Left hindlimb (tissue), 1 donor: ENCODE measurements around the gene SRXN1.

Source experiments
- DNase-seq: peaks from one replicate; pipeline ENCODE4 v3.0.0-alpha.2; 2018

Gene SRXN1

DNA sequence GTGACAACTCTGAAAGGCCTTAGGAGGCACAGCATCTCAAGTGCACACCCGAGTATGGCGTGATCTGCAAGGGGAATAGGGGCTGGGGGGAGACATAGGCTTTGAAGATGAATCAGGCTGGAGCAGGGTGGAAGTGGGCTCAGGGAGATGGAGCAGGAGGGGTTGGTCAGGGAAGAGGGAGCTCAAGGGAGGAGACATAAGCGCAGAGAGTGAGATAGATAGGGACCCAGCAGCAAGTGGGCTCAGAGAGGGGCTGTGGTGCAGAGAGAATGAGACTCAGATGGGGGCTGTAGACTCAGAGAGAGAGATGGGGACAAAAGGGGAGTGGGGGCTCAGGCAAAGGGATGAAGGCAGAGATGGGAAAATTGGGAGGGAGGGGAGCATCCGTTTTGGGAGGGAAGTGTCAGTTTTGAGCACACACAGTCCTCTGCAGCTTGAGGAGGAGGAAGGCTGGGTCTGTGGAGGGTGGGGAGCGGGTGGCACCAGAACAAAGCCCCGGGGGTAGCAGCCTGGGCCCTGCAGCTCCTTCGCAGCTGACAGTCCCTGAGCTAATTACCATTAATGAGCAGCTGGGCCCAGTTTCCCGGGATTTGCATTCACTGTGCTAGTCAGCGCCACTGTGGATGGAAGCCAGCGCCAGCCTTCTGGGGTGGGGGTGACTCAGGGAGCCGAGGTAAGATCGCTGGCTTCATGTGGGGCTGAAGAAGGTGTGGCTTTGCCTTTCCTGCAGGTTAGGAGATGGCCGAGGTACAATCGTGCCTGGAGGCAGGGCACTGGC lies 18.7 kb downstream of the SRXN1 start:
- DNase-seq, result no peak

DNA sequence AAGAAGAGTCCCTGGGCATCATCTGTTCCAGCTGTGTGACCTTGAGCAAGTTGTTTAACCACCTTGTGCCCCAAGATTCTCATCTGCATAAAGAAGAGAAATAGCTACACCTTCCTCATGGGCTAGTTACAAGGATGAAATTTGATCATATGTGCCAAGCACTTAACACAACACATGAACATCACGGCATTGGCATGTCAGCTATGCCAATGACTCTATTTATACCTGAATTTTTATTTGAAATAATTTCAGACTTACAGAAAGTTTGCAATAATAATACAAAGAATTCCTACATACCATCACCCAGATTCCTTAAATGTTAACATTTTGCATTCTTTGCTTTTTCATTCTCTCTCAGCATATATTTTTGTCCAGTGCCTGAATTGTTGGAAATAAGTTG lies 21.9 kb downstream of the SRXN1 start:
- no peak for DNase-seq

DNA sequence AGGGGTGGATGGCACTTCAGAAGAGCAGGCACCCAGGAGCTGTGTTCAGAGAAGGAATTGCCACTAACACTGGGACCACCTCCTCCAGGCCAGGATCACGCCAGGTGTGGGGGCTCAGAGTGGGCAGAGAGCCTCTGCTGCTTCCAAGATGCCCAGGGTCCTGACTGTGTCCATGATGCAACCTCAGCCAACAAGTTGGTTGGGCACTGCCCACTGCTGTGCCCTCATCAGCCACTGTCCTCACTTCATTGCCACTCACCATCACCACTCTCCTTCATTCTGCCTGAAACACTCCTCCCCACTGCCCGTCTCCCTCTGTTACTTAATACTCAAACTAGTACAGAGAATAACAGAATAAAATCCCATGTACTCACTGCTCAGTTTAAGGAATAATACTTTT lies 26.4 kb downstream of the SRXN1 start:
- DNase-seq, result peak; percentile 17

DNA sequence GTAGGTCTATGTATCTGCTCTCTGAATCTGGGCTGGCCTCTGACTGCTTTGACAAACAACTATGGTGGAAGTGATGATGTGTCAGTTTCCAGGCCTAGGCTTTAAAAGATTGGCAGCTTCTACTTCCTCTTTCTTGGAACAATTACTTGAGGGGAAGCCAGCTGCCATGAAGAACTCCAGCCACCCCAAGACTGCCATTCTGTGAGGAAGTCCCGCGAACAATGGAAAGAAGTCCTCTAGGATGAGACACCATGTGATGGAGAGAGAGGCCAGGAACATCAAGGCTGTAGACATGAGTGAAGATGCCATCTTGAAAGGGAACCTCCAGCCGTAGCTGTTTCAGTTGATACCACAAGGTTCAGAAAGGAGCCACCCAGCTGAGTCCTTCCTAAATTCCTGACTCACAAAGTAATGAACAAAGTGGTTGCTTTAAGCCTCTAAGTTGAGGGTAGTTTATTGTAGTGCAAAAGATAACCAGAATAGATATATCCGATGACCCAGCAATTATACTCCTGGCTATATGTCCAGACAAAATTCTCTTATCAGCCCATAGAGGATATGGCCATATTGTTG lies 27.6 kb downstream of the SRXN1 start:
- DNase-seq, result peak; percentile 1

DNA sequence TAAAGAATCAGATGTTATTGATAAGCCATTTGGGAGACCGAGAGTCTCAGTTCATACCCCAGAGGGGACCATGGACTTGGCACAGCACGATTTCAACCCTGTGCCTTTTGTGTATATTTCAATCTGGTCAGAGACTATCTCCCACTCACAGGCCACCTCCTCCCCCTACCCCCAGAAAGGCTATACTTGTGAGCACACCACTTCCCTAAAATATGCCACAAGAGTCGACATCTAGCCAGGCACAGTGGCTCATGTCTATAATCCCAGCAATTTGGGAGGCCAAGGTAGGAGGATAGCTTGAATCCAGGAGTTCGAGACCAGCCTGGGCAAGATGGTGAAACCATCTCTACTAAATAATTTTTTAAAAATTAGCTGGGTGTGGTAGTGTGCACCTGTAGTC lies 29.3 kb downstream of the SRXN1 start:
- DNase-seq, result peak; percentile 2

- DNase-seq, result peak; percentile 18
Measured at GRCh38 chr20:623021-623420, 30.0 kb downstream of the SRXN1 start.

GRCh38 chr20:622161-622560 lies 30.8 kb downstream of the SRXN1 start:
- DNase-seq, result peak; percentile 21

GRCh38 chr20:621125-621756 lies 31.8 kb downstream of the SRXN1 start:
- DNase-seq, result peak; percentile 1

DNA sequence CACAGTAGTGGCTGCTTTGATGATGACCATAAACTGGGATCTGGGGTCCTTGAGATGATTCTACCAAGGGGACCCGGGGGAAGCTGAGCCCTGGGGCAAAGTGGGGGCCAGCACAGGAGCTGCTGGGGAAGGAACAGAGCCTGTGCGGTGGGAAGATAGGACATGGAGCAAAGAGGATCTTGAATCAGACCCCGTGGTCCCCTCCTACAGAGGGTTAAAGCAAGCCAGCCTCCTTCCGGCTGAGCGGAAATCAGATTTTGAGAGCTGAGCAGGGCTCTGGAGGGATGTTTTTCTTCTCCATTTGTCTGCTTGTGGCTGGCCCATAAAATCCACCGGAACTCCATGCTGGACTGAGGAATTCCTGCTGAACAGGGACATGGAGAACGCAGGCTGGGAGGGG lies 32.8 kb downstream of the SRXN1 start:
- DNase-seq, result peak; percentile 13

GRCh38 chr20:618980-619379 lies 34.0 kb downstream of the SRXN1 start:
- DNase-seq, result no peak

DNA sequence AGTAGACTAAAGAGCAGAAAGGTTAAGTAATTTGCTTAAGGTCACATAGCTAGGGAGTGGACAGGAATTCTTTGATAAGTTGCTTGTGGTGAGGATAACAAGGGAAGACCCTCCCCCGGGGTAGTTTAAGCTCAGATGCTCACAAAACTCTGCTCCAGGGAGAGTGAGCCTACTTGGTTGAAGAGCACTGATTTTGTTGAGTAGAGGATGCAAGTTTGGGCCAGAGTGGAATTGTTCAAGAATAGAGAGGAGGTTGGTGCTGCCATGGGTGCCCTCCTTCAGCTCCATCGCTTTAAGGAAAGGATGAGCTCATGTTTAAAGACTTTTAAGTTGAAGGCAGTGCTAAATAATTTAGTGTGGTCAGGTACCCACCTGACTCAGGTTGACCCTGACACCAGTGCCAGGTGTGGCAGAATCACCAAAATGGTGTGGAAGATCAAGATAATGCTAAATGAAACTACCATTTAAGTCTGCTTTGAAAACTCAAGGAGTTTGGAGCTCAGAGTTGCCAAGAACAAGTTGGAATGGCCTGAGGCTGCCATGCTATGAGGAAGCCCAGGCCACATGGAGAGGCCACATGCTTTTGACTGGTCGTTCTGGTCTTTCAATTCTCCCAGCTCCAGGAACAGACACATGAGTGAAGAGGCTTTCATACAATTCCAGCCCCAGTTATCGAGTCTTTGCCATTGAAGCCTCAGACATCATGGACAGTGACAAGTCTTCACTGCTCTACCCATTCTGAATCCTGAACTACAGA lies 34.9 kb downstream of the SRXN1 start:
- peak; percentile 8 for DNase-seq

DNA sequence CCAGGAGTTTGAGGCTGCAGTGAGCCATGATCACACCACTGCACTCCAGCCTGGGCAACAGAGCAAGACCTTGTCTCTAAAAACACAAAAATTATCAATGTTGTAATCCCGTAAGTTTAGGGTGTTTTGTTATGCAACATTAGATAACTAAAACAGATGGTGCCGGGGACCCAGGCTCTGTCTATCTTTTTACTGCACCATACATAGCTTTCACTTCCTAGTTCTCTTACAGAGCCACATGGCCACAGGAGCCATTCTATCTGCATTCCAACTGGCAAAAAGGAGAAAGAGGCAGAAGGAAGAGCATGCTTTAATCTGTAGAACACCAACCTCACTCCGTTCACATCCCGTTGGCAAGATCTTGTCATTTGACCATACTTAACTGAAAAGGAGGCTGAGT lies 37.5 kb downstream of the SRXN1 start:
- DNase-seq, result no peak

DNA sequence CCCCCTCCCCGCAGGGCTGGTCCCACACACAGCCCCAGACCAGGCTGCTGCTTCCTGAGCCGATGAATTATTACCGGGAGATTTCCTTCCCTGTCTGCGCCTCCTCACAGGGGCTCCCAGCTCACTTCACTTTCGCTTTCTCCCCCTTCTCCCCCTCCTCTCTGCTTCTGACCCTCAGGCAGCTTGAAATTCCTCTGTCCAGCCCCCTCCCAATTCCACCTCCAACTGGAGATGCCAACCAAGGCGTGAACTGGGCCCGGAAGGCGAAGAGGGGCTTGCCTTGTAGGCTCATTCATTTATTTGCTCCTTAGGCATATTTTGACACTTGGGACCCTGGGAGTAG lies 41.2 kb downstream of the SRXN1 start:
- DNase-seq, result no peak

GRCh38 chr20:611047-611842 lies 41.8 kb downstream of the SRXN1 start:
- DNase-seq, result peak; percentile 21

- peak; percentile 62 for DNase-seq
Measured at GRCh38 chr20:610130-611046, 42.6 kb downstream of the SRXN1 start, which contains the start of gene TCF15. Gene TCF15 (minus strand): TSS chr20:610309. CDS start chr20:610237, 72 bp downstream.

- DNase-seq, result peak; percentile 24
Measured at GRCh38 chr20:609371-609964, 43.5 kb downstream of the SRXN1 start.

DNA sequence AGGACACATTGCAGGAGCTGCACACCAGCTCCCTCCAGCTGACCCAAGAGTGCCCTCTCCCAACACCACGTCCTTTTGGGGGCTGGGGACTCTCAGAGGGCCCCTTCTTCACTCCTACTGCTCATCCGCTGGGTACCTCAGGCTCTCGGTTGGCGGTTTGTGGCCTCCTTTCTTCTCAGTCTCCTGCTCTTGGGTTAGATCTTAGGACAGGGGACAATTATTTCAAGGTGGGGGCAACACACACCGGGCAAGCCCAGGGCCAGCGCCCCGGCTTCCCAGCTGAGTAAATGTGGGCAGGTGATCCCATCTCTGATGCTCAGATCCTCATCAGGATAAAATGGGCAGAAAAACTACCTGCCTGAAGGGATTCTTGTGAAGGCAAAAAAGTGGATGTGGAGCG lies 44.0 kb downstream of the SRXN1 start:
- peak; percentile 21 for DNase-seq

DNA sequence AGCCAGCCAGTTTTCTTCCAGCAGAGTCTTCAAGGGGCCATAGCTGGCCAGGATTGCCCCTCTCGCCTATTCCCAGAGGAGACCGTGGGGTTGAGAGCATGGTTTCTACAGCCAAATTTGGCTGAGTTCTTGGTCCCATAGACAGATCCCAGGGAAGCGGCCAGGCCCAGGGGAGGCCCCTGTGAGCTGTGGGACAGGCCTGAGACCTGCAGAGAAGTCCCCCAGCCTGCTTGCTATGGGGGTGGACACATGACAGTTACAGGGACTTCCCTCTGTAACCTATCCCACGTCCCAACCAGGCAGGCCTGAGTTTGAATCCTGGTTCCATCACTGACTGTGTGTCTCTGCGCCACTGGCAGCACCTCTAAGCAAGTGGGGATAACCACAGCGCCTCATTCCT lies 45.5 kb downstream of the SRXN1 start:
- DNase-seq, result peak; percentile 6

- no peak for DNase-seq
Measured at GRCh38 chr20:605237-605636, 47.8 kb downstream of the SRXN1 start.

- DNase-seq, result no peak
Measured at GRCh38 chr20:603116-603640, 49.8 kb downstream of the SRXN1 start.
